ENCODE results near the gene LCNL1. TPM values are rescaled to one million over a fixed set of nuclear protein-coding genes. Genes with fewer than 3 reads are reported as not detected.

The LCNL1 gene
- total RNA-seq, 2 donors from 2014 or later, result 0.24 to 1.1 TPM

- no peak for TF ChIP-seq CTCF (IDR thresholded peaks at IDR 0.05)
- no peaks in the 10 kb centered on the region for H3K36me3 ChIP-seq
- no peaks in the 10 kb centered on the region for H3K27me3 ChIP-seq
- H3K4me1 ChIP-seq, result peaks cover 0 to 28% of the 10 kb centered on the region in 2 donors
- no peaks in the 10 kb centered on the region for H3K9me3 ChIP-seq
- DNase-seq (ENCODE audit: low spot score), result no peak
- no peak overlapping the region for H3K4me3 ChIP-seq
- no peak overlapping the region for H3K27ac ChIP-seq
Observed at GRCh38 chr9:136969774-136970173, 13.0 kb upstream of the LCNL1 start.

- H3K4me1 ChIP-seq, result peaks cover 0 to 34% of the 10 kb centered on the region in 2 donors
Observed at GRCh38 chr9:136970361-136970760, 12.4 kb upstream of the LCNL1 start.

GRCh38 chr9:136971746-136972145 is 11.0 kb upstream of the LCNL1 start:
- no peaks in the 10 kb centered on the region for H3K9me3 ChIP-seq
- DNase-seq (ENCODE audit: low spot score), result no peak
- H3K27ac ChIP-seq, result no peak overlapping the region
- no peak overlapping the region for H3K4me3 ChIP-seq
- TF ChIP-seq CTCF (IDR thresholded peaks at IDR 0.05), result no peak
- peaks cover 0 to 37% of the 10 kb centered on the region in 2 donors for H3K4me1 ChIP-seq
- H3K27me3 ChIP-seq, result no peaks in the 10 kb centered on the region
- H3K36me3 ChIP-seq, result no peaks in the 10 kb centered on the region

More at GRCh38 chr9:136970361-136970760, 12.4 kb upstream of the LCNL1 start:
- no peaks in the 10 kb centered on the region for H3K36me3 ChIP-seq
- H3K4me3 ChIP-seq, result no peak overlapping the region
- no peak for DNase-seq (ENCODE audit: low spot score)
- H3K27me3 ChIP-seq, result no peaks in the 10 kb centered on the region
- TF ChIP-seq CTCF (IDR thresholded peaks at IDR 0.05), result no peak
- no peak overlapping the region for H3K27ac ChIP-seq
- no peaks in the 10 kb centered on the region for H3K9me3 ChIP-seq

- H3K4me3 ChIP-seq, result no peak overlapping the region
- no peaks in the 10 kb centered on the region for H3K27me3 ChIP-seq
- H3K27ac ChIP-seq, result no peak overlapping the region
- no peaks in the 10 kb centered on the region for H3K36me3 ChIP-seq
- no peaks in the 10 kb centered on the region for H3K9me3 ChIP-seq
- H3K4me1 ChIP-seq, result peaks cover 0 to 43% of the 10 kb centered on the region in 2 donors
- DNase-seq (ENCODE audit: low spot score), result no peak
- TF ChIP-seq CTCF (IDR thresholded peaks at IDR 0.05), result no peak
Observed at GRCh38 chr9:136972335-136972734, 10.5 kb upstream of the LCNL1 start.

- Histone ChIP-seq H3K4me1 (peaks cover 0 to 47% of the 10 kb centered on the region in 2 donors), H3K27ac (no peak overlapping the region), H3K36me3 (no peaks in the 10 kb centered on the region), H3K4me3 (no peak overlapping the region), H3K27me3 (no peaks in the 10 kb centered on the region), H3K9me3 (no peaks in the 10 kb centered on the region)
- no peak for DNase-seq (ENCODE audit: low spot score)
- TF ChIP-seq CTCF (IDR thresholded peaks at IDR 0.05), result no peak
Observed at GRCh38 chr9:136972743-136973142, 10.1 kb upstream of the LCNL1 start.

Data from right atrium auricular region (tissue), 2 donors.